ENCODE measurements around the gene LDLRAD3. TPM values are rescaled to one million over a fixed set of nuclear protein-coding genes. Genes with fewer than 3 reads are reported as not detected.

Gene LDLRAD3
- total RNA-seq, 1 donor from 2014 or later, result 7.7 TPM

DNA sequence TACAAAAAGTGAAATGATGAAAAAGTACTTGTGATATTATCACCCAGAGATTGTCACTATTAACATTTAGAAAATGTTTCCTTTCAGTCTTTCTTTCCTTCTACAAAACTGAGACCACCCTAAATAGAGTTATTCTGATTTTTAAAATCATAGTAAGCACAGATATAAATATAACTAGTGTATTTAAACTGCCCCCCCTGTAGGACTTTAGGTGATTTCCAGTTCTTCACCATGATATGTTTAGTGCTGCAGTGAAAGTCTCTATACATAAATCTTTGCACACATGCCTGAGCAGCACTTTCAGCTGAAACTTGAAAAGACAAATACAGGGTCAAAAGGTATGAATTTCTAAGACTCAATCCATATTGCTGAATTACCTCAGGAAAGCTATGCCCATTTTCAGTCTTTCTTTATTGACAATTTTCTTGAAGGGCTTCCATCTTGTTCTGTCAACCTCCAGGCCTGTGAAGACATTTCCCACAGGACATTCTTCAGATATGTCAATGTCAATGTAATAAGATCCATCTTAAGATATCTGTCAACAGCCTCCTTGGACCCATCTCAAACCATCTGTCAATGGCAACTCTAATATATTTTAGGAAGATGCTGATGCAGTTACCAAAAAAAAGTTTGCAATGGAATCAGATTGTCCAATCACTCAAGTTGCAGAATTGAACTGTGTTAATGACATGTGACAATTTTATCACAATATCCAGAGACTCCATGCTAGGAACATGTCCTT, 30.8 kb upstream of the LDLRAD3 start:
- H3K4me3 ChIP-seq, result no peak overlapping the region
- no peaks in the 10 kb centered on the region for H3K4me1 ChIP-seq
- no peak for DNase-seq
- H3K27me3 ChIP-seq (ENCODE audit: low read depth), result no peaks in the 10 kb centered on the region
- H3K9me3 ChIP-seq, result no peaks in the 10 kb centered on the region
- intact Hi-C loops (cut with DNase I), result no loop called here
- TF ChIP-seq, protein P1, sequence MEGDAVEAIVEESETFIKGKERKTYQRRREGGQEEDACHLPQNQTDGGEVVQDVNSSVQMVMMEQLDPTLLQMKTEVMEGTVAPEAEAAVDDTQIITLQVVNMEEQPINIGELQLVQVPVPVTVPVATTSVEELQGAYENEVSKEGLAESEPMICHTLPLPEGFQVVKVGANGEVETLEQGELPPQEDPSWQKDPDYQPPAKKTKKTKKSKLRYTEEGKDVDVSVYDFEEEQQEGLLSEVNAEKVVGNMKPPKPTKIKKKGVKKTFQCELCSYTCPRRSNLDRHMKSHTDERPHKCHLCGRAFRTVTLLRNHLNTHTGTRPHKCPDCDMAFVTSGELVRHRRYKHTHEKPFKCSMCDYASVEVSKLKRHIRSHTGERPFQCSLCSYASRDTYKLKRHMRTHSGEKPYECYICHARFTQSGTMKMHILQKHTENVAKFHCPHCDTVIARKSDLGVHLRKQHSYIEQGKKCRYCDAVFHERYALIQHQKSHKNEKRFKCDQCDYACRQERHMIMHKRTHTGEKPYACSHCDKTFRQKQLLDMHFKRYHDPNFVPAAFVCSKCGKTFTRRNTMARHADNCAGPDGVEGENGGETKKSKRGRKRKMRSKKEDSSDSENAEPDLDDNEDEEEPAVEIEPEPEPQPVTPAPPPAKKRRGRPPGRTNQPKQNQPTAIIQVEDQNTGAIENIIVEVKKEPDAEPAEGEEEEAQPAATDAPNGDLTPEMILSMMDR (IDR thresholded peaks at IDR 0.05), result no peak
- no peaks in the 10 kb centered on the region for H3K36me3 ChIP-seq
- no peak for ATAC-seq
- no peak overlapping the region for H3K27ac ChIP-seq

DNA sequence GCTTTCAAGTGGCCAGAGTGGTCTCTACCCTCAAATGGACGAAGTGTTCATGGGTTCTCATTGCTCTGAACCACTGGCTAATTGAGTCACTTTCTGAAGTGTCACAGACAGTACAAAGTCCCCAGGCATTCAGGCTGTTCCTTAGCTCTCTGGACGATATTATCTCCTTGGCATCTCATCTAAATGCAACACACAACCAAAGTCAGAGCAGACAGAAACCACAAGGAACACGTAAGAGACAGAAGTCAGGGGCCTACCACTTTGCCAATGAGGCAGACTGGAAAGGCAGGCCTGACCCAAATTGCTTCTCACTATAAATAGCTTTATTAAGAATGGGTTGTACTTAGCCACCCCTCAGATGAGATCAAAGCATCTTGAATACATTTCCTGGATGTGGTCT, 29.0 kb upstream of the LDLRAD3 start:
- Histone ChIP-seq H3K27ac (no peak overlapping the region), H3K27me3 (ENCODE audit: low read depth) (no peaks in the 10 kb centered on the region), H3K9me3 (no peaks in the 10 kb centered on the region), H3K4me3 (no peak overlapping the region), H3K36me3 (no peaks in the 10 kb centered on the region), H3K4me1 (no peaks in the 10 kb centered on the region)
- ATAC-seq (no peak), DNase-seq (no peak)
- intact Hi-C loops (cut with DNase I), result no loop called here
- TF ChIP-seq, protein P1 (IDR thresholded peaks at IDR 0.05), result no peak

DNA sequence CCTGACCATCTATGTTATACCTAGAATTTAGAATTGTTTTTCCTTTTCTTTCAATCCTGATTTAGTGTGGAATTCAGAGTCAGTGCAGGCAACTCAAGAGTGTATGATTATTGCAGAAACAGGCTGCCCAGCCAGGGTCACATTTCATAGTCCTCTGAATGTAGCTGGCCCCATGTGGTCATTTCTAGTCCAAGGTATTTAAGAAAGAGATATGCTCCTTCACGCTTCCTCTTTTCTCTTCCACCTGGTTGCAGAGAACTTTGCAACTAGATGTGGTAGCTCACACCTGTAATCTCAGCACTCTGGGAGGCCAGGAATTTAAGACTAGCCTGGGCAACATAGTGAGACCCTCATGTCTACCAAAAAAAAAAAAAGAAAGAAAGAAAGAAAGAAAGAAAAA, 27.6 kb upstream of the LDLRAD3 start:
- Histone ChIP-seq H3K27me3 (ENCODE audit: low read depth) (no peaks in the 10 kb centered on the region), H3K36me3 (no peaks in the 10 kb centered on the region), H3K4me3 (no peak overlapping the region), H3K4me1 (no peaks in the 10 kb centered on the region), H3K27ac (no peak overlapping the region), H3K9me3 (no peaks in the 10 kb centered on the region)
- ATAC-seq (no peak), DNase-seq (no peak)
- TF ChIP-seq, protein P1 (IDR thresholded peaks at IDR 0.05), result no peak
- intact Hi-C loops (cut with DNase I), result no loop called here

DNA sequence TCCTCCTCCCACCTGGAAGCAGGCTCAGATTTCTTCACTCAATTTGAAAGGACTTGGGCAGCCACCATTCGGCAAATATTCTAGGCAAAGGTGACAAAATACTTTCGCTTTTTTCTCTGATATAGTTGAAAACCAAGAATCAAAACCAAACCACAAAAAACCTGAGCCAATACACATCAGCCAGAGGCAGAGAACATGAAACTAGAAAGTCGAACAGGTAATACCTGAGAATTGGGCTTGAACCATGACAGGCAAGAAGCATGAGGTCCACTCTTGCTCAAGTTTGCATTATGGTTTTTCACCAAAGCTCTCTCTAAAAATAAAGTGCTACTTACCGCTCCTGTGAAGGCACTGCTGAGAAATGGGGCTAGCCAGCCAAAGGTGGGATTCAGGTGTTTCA, 26.2 kb upstream of the LDLRAD3 start:
- Histone ChIP-seq H3K4me3 (no peak overlapping the region), H3K36me3 (no peaks in the 10 kb centered on the region), H3K9me3 (no peaks in the 10 kb centered on the region), H3K27ac (no peak overlapping the region), H3K27me3 (ENCODE audit: low read depth) (no peaks in the 10 kb centered on the region), H3K4me1 (no peaks in the 10 kb centered on the region)
- TF ChIP-seq, protein P1 (IDR thresholded peaks at IDR 0.05), result no peak
- intact Hi-C loops (cut with DNase I), result no loop called here
- DNase-seq, result no peak
- no peak for ATAC-seq

DNA sequence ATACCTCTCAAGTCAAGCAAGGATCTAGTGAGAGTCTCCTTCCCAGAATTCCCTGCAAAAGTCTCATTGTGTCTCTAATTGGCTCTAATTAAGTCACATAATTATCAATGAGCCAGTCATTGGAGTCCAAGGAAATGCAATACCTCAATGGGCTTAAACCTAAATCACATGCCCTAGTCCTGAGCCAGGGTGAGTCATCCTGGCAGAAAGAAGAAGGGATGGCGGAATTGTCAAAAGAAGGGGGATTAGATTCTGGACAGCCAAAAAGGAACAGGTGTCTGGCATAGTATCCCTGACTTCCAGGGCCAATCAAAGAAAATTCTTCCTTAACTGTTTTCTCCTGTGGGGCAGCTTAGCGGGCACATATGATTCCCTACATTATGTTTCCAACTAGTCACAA, 25.1 kb upstream of the LDLRAD3 start:
- Histone ChIP-seq H3K4me3 (no peak overlapping the region), H3K4me1 (no peaks in the 10 kb centered on the region), H3K9me3 (no peaks in the 10 kb centered on the region), H3K27ac (no peak overlapping the region), H3K36me3 (no peaks in the 10 kb centered on the region), H3K27me3 (ENCODE audit: low read depth) (no peaks in the 10 kb centered on the region)
- intact Hi-C loops (cut with DNase I), result no loop called here
- DNase-seq (no peak), ATAC-seq (no peak)
- TF ChIP-seq, protein P1 (IDR thresholded peaks at IDR 0.05), result no peak

Measured in lower lobe of right lung (tissue), 2 donors.